Measurements from ENCODE around the gene PDE4D. TPM values are rescaled to one million over a fixed set of nuclear protein-coding genes. Genes with fewer than 3 reads are reported as not detected.

PDE4D gene
- total RNA-seq, 1 donor from 2014 or later: 7.6 TPM

- H3K27me3 Mint-ChIP-seq: no peaks in the 10 kb centered on the region
- no peak overlapping the region for H3K4me3 Mint-ChIP-seq (ENCODE audit: low read depth)
- H3K27ac Mint-ChIP-seq: no peak overlapping the region
- TF ChIP-seq, protein P1, sequence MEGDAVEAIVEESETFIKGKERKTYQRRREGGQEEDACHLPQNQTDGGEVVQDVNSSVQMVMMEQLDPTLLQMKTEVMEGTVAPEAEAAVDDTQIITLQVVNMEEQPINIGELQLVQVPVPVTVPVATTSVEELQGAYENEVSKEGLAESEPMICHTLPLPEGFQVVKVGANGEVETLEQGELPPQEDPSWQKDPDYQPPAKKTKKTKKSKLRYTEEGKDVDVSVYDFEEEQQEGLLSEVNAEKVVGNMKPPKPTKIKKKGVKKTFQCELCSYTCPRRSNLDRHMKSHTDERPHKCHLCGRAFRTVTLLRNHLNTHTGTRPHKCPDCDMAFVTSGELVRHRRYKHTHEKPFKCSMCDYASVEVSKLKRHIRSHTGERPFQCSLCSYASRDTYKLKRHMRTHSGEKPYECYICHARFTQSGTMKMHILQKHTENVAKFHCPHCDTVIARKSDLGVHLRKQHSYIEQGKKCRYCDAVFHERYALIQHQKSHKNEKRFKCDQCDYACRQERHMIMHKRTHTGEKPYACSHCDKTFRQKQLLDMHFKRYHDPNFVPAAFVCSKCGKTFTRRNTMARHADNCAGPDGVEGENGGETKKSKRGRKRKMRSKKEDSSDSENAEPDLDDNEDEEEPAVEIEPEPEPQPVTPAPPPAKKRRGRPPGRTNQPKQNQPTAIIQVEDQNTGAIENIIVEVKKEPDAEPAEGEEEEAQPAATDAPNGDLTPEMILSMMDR (IDR thresholded peaks at IDR 0.05; ENCODE audit: unreplicated experiment): no peak
- no peaks in the 10 kb centered on the region for H3K36me3 Mint-ChIP-seq (ENCODE audit: insufficient read depth)
- no peaks in the 10 kb centered on the region for H3K9me3 Mint-ChIP-seq (ENCODE audit: low read depth)
- peaks cover 6% of the 10 kb centered on the region for H3K4me1 Mint-ChIP-seq (ENCODE audit: low read depth)
- no peak for DNase-seq (ENCODE audit: low spot score, unreplicated experiment)
These were observed 49.9 kb downstream of the PDE4D start for GRCh38 chr5:59843511-59844213.

DNA sequence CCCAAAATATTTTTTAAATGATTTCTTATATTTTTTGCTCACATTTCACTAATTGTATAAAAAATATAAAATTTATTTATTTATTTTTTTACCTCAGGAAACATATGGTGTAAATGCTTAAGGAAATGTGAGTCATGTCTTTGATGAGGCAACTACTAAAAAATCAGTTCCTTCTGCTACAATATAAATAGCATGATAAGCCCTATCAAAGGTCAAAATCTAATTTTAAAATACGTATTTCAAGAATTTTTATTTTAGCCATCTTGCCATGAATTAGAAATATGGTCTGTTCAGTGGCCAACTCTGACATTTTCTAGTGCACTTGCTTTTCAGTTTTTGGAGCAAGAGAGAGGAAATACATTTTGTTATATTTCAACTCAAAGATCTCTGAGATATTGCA lies 50.5 kb downstream of the PDE4D start:
- TF ChIP-seq, protein P1 (IDR thresholded peaks at IDR 0.05; ENCODE audit: unreplicated experiment): no peak
- no peak for DNase-seq (ENCODE audit: low spot score, unreplicated experiment)
- no peak overlapping the region for H3K27ac Mint-ChIP-seq

DNA sequence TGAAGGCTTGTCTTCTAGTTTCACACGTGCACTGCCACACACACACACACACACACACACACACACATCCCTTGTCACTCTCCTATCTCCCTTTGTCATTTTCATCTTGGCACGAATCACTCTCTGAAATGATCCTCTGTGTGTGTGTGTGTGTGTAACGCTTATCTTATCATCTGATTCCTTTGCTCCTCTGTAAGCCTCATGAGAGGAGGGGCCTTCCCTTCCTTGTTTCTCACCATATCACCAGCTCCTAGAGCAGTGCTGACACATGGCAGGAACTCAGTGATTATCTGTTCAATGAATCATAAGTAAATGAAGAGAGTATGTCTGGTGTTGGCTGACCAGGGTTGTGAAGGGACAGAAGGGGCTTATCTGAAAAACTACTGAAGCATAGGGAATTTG lies 53.3 kb downstream of the PDE4D start:
- H3K36me3 Mint-ChIP-seq (ENCODE audit: insufficient read depth): no peaks in the 10 kb centered on the region
- H3K4me1 Mint-ChIP-seq (ENCODE audit: low read depth): peaks cover 6% of the 10 kb centered on the region
- no peak for DNase-seq (ENCODE audit: low spot score, unreplicated experiment)
- H3K9me3 Mint-ChIP-seq (ENCODE audit: low read depth): no peaks in the 10 kb centered on the region
- no peak overlapping the region for H3K4me3 Mint-ChIP-seq (ENCODE audit: low read depth)
- no peak overlapping the region for H3K27ac Mint-ChIP-seq
- TF ChIP-seq, protein P1 (IDR thresholded peaks at IDR 0.05; ENCODE audit: unreplicated experiment): no peak
- no peaks in the 10 kb centered on the region for H3K27me3 Mint-ChIP-seq

More for the DNA sequence above, 50.5 kb downstream of the PDE4D start:
- H3K36me3 Mint-ChIP-seq (ENCODE audit: insufficient read depth): no peaks in the 10 kb centered on the region
- H3K4me1 Mint-ChIP-seq (ENCODE audit: low read depth): peaks cover 6% of the 10 kb centered on the region
- H3K4me3 Mint-ChIP-seq (ENCODE audit: low read depth): no peak overlapping the region
- no peaks in the 10 kb centered on the region for H3K27me3 Mint-ChIP-seq
- H3K9me3 Mint-ChIP-seq (ENCODE audit: low read depth): no peaks in the 10 kb centered on the region

GRCh38 chr5:59838989-59839388 lies 54.5 kb downstream of the PDE4D start:
- no peaks in the 10 kb centered on the region for H3K9me3 Mint-ChIP-seq (ENCODE audit: low read depth)
- no peak overlapping the region for H3K4me3 Mint-ChIP-seq (ENCODE audit: low read depth)
- no peaks in the 10 kb centered on the region for H3K27me3 Mint-ChIP-seq
- no peak for DNase-seq (ENCODE audit: low spot score, unreplicated experiment)
- H3K36me3 Mint-ChIP-seq (ENCODE audit: insufficient read depth): no peaks in the 10 kb centered on the region
- TF ChIP-seq, protein P1 (IDR thresholded peaks at IDR 0.05; ENCODE audit: unreplicated experiment): no peak
- H3K4me1 Mint-ChIP-seq (ENCODE audit: low read depth): peaks cover 6% of the 10 kb centered on the region
- no peak overlapping the region for H3K27ac Mint-ChIP-seq

DNA sequence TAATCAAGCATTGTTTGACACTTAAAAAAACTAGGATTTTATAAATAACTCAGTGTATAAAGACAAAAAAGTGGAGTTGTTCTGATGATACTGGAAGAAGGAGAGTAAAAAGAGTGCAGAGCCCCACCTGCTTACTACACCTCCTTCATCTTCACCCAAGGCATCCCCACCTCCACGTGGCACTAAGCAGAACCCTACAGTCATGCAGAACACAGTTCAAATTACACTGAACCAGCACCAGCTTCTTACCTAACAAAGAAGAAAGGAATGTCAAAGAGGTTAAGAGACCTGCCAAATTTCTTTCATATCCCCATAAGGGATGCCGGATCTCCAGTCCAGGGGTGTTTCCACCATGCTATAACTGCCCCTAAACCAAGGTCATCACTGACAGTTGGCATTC lies 55.5 kb downstream of the PDE4D start:
- Mint-ChIP-seq H3K36me3 (ENCODE audit: insufficient read depth) (no peaks in the 10 kb centered on the region), H3K9me3 (ENCODE audit: low read depth) (no peaks in the 10 kb centered on the region), H3K27ac (no peak overlapping the region), H3K4me1 (ENCODE audit: low read depth) (peaks cover 6% of the 10 kb centered on the region), H3K4me3 (ENCODE audit: low read depth) (no peak overlapping the region), H3K27me3 (no peaks in the 10 kb centered on the region)
- no peak for DNase-seq (ENCODE audit: low spot score, unreplicated experiment)
- TF ChIP-seq, protein P1 (IDR thresholded peaks at IDR 0.05; ENCODE audit: unreplicated experiment): no peak

Measured in progenitor cell of endocrine pancreas (in vitro differentiated cells).